Measurements from ENCODE around the gene RNF114. TPM values are rescaled to one million over a fixed set of nuclear protein-coding genes. Genes with fewer than 3 reads are reported as not detected.

The RNF114 gene
- polyA plus RNA-seq, 1 donor (not counting 4 experiments of a cell fraction or from before 2014, with no cell fraction given), result 58.4 TPM

GRCh38 chr20:49896204-49896603 is 40.0 kb upstream of the RNF114 start:
- dilution Hi-C loops (cut with MboI; ENCODE audit: extremely low pct_ligation_motif_present, low sequenced_read_pairs), result no loop called here
- no peak for TF ChIP-seq CTCF (optimal IDR thresholded peaks at IDR 0.05 in 1 of 3, IDR thresholded peaks at IDR 0.05 in 1 of 3, conservative IDR thresholded peaks at IDR 0.05 in 1 of 3; ENCODE audit: extremely low read depth in 1 of 3, insufficient read depth in 2 of 3, low read length in 3 of 3)
- no peak for TF ChIP-seq EZH2 (IDR thresholded peaks at IDR 0.05; ENCODE audit: low read length)

GRCh38 chr20:49899541-49900383 is 36.4 kb upstream of the RNF114 start:
- peaks cover 3% of the 10 kb centered on the region for H4K20me1 ChIP-seq (ENCODE audit: control insufficient read depth, extremely low read depth, insufficient read depth, low read length)
- no peaks in the 10 kb centered on the region for H3K4me1 ChIP-seq (ENCODE audit: control insufficient read depth, extremely low read depth, insufficient read depth, low read length)
- DNase-seq (ENCODE audit: low read depth, low spot score), result no peak
- no peak overlapping the region for H3K27ac ChIP-seq (ENCODE audit: control insufficient read depth, insufficient read depth, low read length)
- dilution Hi-C loops (cut with MboI; ENCODE audit: extremely low pct_ligation_motif_present, low sequenced_read_pairs), result no loop called here
- no peaks in the 10 kb centered on the region for H3K79me2 ChIP-seq (ENCODE audit: control insufficient read depth, insufficient read depth, low read length)
- FAIRE-seq, result no peak
- H3K27me3 ChIP-seq (ENCODE audit: control insufficient read depth, extremely low read depth, insufficient read depth, low read length), result no peaks in the 10 kb centered on the region
- no peaks in the 10 kb centered on the region for H3K9me1 ChIP-seq (ENCODE audit: control insufficient read depth, extremely low read depth, insufficient read depth, low read length)
- no peaks in the 10 kb centered on the region for H3K9me3 ChIP-seq (ENCODE audit: control insufficient read depth, low read depth, low read length)
- H2AFZ ChIP-seq (ENCODE audit: control insufficient read depth, low read length), result no peak overlapping the region
- no peak overlapping the region for H3K9ac ChIP-seq (ENCODE audit: control insufficient read depth, extremely low read depth, insufficient read depth, low read length)
- no peak overlapping the region for H3K4me2 ChIP-seq (ENCODE audit: control insufficient read depth, extremely low read depth, insufficient read depth, low read depth, low read length)
- TF ChIP-seq EZH2 (IDR thresholded peaks at IDR 0.05; ENCODE audit: low read length), result no peak
- no peak for TF ChIP-seq CTCF (optimal IDR thresholded peaks at IDR 0.05 in 1 of 3, IDR thresholded peaks at IDR 0.05 in 1 of 3, conservative IDR thresholded peaks at IDR 0.05 in 1 of 3; ENCODE audit: extremely low read depth in 1 of 3, insufficient read depth in 2 of 3, low read length in 3 of 3)
- H3K36me3 ChIP-seq (ENCODE audit: control insufficient read depth in 2 of 2, extremely low read depth in 1 of 2, insufficient read depth in 2 of 2, low read length in 2 of 2), result peaks cover under 1 to 6% of the 10 kb centered on the region in 2 experiments
- H3K4me3 ChIP-seq (ENCODE audit: control insufficient read depth in 2 of 3, extremely low read depth in 1 of 3, insufficient read depth in 2 of 3, low read depth in 1 of 3, low read length in 3 of 3), result no peak overlapping the region

More at GRCh38 chr20:49896204-49896603, 40.0 kb upstream of the RNF114 start:
- H3K9me1 ChIP-seq (ENCODE audit: control insufficient read depth, extremely low read depth, insufficient read depth, low read length), result no peaks in the 10 kb centered on the region
- no peaks in the 10 kb centered on the region for H4K20me1 ChIP-seq (ENCODE audit: control insufficient read depth, extremely low read depth, insufficient read depth, low read length)
- H3K27ac ChIP-seq (ENCODE audit: control insufficient read depth, insufficient read depth, low read length), result no peak overlapping the region
- H2AFZ ChIP-seq (ENCODE audit: control insufficient read depth, low read length), result no peak overlapping the region
- H3K36me3 ChIP-seq (ENCODE audit: control insufficient read depth in 2 of 2, extremely low read depth in 1 of 2, insufficient read depth in 2 of 2, low read length in 2 of 2), result no peaks in the 10 kb centered on the region
- no peak overlapping the region for H3K9ac ChIP-seq (ENCODE audit: control insufficient read depth, extremely low read depth, insufficient read depth, low read length)
- no peak overlapping the region for H3K4me3 ChIP-seq (ENCODE audit: control insufficient read depth in 2 of 3, extremely low read depth in 1 of 3, insufficient read depth in 2 of 3, low read depth in 1 of 3, low read length in 3 of 3)
- no peak for DNase-seq (ENCODE audit: low read depth, low spot score)
- no peak overlapping the region for H3K4me2 ChIP-seq (ENCODE audit: control insufficient read depth, extremely low read depth, insufficient read depth, low read depth, low read length)
- H3K4me1 ChIP-seq (ENCODE audit: control insufficient read depth, extremely low read depth, insufficient read depth, low read length), result no peaks in the 10 kb centered on the region
- no peaks in the 10 kb centered on the region for H3K27me3 ChIP-seq (ENCODE audit: control insufficient read depth, extremely low read depth, insufficient read depth, low read length)
- no peaks in the 10 kb centered on the region for H3K9me3 ChIP-seq (ENCODE audit: control insufficient read depth, low read depth, low read length)
- FAIRE-seq, result no peak
- no peaks in the 10 kb centered on the region for H3K79me2 ChIP-seq (ENCODE audit: control insufficient read depth, insufficient read depth, low read length)
